Measurements from ENCODE around the gene KREMEN2. TPM values are rescaled to one million over a fixed set of nuclear protein-coding genes. Genes with fewer than 3 reads are reported as not detected.

Gene KREMEN2
- total and polyA plus RNA-seq, 2 of the 13 experiments (the other 11 are each of a cell fraction or from before 2014, with no cell fraction given): 0.48 to 1.2 TPM

DNA sequence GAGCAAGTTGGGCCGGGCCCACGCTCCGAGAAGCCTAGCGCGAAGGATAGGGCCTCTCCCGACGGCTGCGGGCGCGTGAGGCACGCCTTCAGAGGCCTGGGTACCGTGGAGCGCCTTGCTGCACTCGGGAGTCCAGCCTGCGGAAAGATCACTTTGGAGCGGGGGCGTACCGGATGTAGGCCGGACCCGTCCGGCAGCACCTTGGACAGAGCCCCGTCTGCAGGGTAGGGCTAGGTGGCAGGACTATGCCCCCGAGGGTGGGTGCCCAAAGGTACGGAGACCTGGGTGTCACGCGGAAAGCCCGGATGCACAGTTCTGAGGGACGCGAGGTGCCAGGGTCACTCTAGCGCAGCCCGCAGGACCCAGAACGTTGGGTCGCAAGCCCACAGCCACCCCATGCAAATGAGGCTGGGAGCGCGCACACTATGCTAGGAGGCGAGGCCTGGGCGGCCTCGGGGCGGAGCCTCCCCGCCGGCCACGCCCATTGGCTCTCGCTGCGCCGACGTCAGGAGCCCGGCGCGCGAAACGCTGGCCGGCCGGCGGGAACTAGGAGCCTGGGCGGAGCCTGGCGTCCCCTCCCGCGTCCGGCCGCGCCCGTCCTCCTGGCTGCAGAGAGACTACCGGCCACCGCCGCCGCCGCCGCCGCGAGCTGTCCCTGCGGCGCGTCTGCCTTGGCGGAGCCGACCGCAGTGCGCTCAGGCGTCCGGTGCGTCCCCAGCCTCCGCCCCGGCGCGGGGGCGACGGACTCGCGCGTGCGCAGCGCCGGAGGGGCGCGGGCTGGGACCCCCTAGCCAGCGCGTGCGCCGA is 4.9 kb downstream of the KREMEN2 start, which contains the start of gene PAQR4 (continued):
- TF ChIP-seq, protein P1, sequence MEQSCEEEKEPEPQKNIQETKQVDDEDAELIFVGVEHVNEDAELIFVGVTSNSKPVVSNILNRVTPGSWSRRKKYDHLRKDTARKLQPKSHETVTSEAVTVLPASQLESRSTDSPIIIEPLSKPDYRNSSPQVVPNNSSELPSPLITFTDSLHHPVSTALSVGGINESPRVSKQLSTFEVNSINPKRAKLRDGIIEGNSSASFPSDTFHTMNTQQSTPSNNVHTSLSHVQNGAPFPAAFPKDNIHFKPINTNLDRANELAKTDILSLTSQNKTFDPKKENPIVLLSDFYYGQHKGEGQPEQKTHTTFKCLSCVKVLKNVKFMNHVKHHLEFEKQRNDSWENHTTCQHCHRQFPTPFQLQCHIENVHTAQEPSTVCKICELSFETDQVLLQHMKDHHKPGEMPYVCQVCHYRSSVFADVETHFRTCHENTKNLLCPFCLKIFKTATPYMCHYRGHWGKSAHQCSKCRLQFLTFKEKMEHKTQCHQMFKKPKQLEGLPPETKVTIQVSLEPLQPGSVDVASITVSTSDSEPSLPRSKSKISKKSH (CRISPR knock-in tag; IDR thresholded peaks at IDR 0.05; ENCODE audit: borderline replicate concordance): peak; percentile 96
- TF ChIP-seq, protein P2, sequence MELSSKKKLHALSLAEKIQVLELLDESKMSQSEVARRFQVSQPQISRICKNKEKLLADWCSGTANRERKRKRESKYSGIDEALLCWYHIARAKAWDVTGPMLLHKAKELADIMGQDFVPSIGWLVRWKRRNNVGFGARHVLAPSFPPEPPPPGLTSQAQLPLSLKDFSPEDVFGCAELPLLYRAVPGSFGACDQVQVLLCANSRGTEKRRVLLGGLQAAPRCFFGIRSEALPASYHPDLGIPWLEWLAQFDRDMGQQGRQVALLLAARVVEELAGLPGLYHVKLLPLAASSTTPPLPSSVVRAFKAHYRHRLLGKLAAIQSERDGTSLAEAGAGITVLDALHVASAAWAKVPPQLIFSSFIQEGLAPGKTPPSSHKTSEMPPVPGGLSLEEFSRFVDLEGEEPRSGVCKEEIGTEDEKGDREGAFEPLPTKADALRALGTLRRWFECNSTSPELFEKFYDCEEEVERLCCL (CRISPR knock-in tag; IDR thresholded peaks at IDR 0.05; ENCODE audit: borderline replicate concordance): peak; percentile 91; the same call in 1 of the 2 replicates
- TF ChIP-seq SRY (CRISPR knock-in tag; IDR thresholded peaks at IDR 0.05): peak; percentile 99
- TF ChIP-seq ZNF577 (CRISPR knock-in tag; IDR thresholded peaks at IDR 0.05; ENCODE audit: borderline replicate concordance, low read depth): peak; percentile 89; the same call in 1 of the 2 replicates
- TF ChIP-seq, protein P3, sequence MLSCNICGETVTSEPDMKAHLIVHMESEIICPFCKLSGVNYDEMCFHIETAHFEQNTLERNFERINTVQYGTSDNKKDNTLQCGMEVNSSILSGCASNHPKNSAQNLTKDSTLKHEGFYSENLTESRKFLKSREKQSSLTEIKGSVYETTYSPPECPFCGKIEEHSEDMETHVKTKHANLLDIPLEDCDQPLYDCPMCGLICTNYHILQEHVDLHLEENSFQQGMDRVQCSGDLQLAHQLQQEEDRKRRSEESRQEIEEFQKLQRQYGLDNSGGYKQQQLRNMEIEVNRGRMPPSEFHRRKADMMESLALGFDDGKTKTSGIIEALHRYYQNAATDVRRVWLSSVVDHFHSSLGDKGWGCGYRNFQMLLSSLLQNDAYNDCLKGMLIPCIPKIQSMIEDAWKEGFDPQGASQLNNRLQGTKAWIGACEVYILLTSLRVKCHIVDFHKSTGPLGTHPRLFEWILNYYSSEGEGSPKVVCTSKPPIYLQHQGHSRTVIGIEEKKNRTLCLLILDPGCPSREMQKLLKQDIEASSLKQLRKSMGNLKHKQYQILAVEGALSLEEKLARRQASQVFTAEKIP (CRISPR knock-in tag; IDR thresholded peaks at IDR 0.05; ENCODE audit: borderline replicate concordance): no peak; the same call in 1 of the 2 replicates
- TF ChIP-seq TBX3 (IDR thresholded peaks at IDR 0.05; ENCODE audit: borderline replicate concordance): peak; percentile 47; the same call in 1 of the 2 replicates
- TF ChIP-seq ZNF572 (CRISPR knock-in tag; IDR thresholded peaks at IDR 0.05): no peak
- TF ChIP-seq ZMYM4 (CRISPR knock-in tag; IDR thresholded peaks at IDR 0.05): peak; percentile 83
- peak; percentile 98 for TF ChIP-seq ZSCAN31 (CRISPR knock-in tag; IDR thresholded peaks at IDR 0.05; ENCODE audit: low read depth)
- TF ChIP-seq, protein P4, sequence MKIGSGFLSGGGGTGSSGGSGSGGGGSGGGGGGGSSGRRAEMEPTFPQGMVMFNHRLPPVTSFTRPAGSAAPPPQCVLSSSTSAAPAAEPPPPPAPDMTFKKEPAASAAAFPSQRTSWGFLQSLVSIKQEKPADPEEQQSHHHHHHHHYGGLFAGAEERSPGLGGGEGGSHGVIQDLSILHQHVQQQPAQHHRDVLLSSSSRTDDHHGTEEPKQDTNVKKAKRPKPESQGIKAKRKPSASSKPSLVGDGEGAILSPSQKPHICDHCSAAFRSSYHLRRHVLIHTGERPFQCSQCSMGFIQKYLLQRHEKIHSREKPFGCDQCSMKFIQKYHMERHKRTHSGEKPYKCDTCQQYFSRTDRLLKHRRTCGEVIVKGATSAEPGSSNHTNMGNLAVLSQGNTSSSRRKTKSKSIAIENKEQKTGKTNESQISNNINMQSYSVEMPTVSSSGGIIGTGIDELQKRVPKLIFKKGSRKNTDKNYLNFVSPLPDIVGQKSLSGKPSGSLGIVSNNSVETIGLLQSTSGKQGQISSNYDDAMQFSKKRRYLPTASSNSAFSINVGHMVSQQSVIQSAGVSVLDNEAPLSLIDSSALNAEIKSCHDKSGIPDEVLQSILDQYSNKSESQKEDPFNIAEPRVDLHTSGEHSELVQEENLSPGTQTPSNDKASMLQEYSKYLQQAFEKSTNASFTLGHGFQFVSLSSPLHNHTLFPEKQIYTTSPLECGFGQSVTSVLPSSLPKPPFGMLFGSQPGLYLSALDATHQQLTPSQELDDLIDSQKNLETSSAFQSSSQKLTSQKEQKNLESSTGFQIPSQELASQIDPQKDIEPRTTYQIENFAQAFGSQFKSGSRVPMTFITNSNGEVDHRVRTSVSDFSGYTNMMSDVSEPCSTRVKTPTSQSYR (CRISPR knock-in tag; IDR thresholded peaks at IDR 0.05; ENCODE audit: borderline replicate concordance): peak; percentile 76; the same call in 1 of the 2 replicates
- peak; percentile 95; the same call in 1 of the 2 replicates for TF ChIP-seq ZNF510 (CRISPR knock-in tag; IDR thresholded peaks at IDR 0.05; ENCODE audit: low read depth)
- TF ChIP-seq ZNF550 (CRISPR knock-in tag; IDR thresholded peaks at IDR 0.05; ENCODE audit: borderline replicate concordance): peak; percentile 88; the same call in 1 of the 2 replicates
- TF ChIP-seq ZNF496 (CRISPR knock-in tag; IDR thresholded peaks at IDR 0.05; ENCODE audit: insufficient replicate concordance): no peak
- TF ChIP-seq CCAR2 (optimal IDR thresholded peaks at IDR 0.05; ENCODE audit: low read depth, low read length): no peak
- no peak for TF ChIP-seq YY1 (IDR thresholded peaks at IDR 0.05; ENCODE audit: insufficient read depth, insufficient replicate concordance, low read depth, low read length)
- TF ChIP-seq RAD21 (CRISPR knock-in tag; IDR thresholded peaks at IDR 0.05): no peak; the same call in 1 of the 2 replicates
- no peak for TF ChIP-seq MBD4 (IDR thresholded peaks at IDR 0.05; ENCODE audit: borderline replicate concordance, low read length)
- TF ChIP-seq MTA1 (CRISPR knock-in tag; IDR thresholded peaks at IDR 0.05; ENCODE audit: borderline replicate concordance): peak; percentile 56; the same call in 1 of the 2 replicates
- TF ChIP-seq NFYC (CRISPR knock-in tag; IDR thresholded peaks at IDR 0.05): peak; percentile 67
- no peak for TF ChIP-seq SCMH1 (CRISPR knock-in tag; IDR thresholded peaks at IDR 0.05; ENCODE audit: borderline replicate concordance)
- TF ChIP-seq SSRP1 (CRISPR knock-in tag; IDR thresholded peaks at IDR 0.05): no peak

All from HepG2 (cell line).